Muscle layer of duodenum (tissue), 2 donors: Measurements from ENCODE around the gene KLHL14.
"Not testable (repeated sequence)": the region's sequence is repeated elsewhere in the genome, so short reads cannot be mapped to it uniquely, and the experiment has no call there.

Source experiments
- H3K27ac ChIP-seq: one replicate; pipeline ENCODE4 v1.7.0; 2013; ENCODE audit warnings: mild to moderate bottlenecking, low read length
- H3K27me3 ChIP-seq: one replicate; pipeline ENCODE4 v1.7.0; 2013; ENCODE audit warnings: low read depth, mild to moderate bottlenecking, control low read depth, low read length
- H3K36me3 ChIP-seq, 2 donors: one replicate each; pipeline ENCODE4 v1.7.0; 2013; ENCODE audit warnings: low read length in 2 of 2, control low read depth in 1 of 2, mild to moderate bottlenecking in 1 of 2; ENCODE audit not compliant: insufficient read depth in 2 of 2, control insufficient read depth in 1 of 2
- H3K4me1 ChIP-seq, 2 donors: one replicate each; pipeline ENCODE4 v1.7.0; 2013; ENCODE audit warnings: low read length in 2 of 2, mild to moderate bottlenecking in 2 of 2, control low read depth in 1 of 2, moderate library complexity in 1 of 2; ENCODE audit not compliant: insufficient read depth in 2 of 2, control insufficient read depth in 1 of 2
- H3K4me3 ChIP-seq, 2 donors: one replicate each; pipeline ENCODE4 v1.7.0; 2013; ENCODE audit warnings: low read length in 2 of 2, low read depth in 1 of 2, mild to moderate bottlenecking in 1 of 2
- H3K9me3 ChIP-seq, 2 donors: one replicate each; pipeline ENCODE4 v1.7.0; 2013; ENCODE audit warnings: low read length in 2 of 2, control low read depth in 1 of 2, mild to moderate bottlenecking in 1 of 2; ENCODE audit not compliant: control insufficient read depth in 1 of 2
- donor health status: healthy.

Gene KLHL14

GRCh38 chr18:32677578-32677977 lies 95.2 kb downstream of the KLHL14 start:
- no peak overlapping the region for H3K27ac ChIP-seq
- H3K4me1 ChIP-seq: no peaks in the 10 kb centered on the region
- H3K9me3 ChIP-seq: no peaks in the 10 kb centered on the region
- H3K4me3 ChIP-seq: no peak overlapping the region
- H3K27me3 ChIP-seq: no peaks in the 10 kb centered on the region
- H3K36me3 ChIP-seq: no peaks in the 10 kb centered on the region

GRCh38 chr18:32674491-32674890 lies 98.3 kb downstream of the KLHL14 start:
- no peaks in the 10 kb centered on the region for H3K4me1 ChIP-seq
- H3K27me3 ChIP-seq: no peaks in the 10 kb centered on the region
- no peaks in the 10 kb centered on the region for H3K36me3 ChIP-seq
- no peaks in the 10 kb centered on the region for H3K9me3 ChIP-seq
- H3K4me3 ChIP-seq: no peak overlapping the region
- H3K27ac ChIP-seq: no peak overlapping the region

- no peak overlapping the region for H3K27ac ChIP-seq
- H3K27me3 ChIP-seq: no peaks in the 10 kb centered on the region
- no peaks in the 10 kb centered on the region for H3K9me3 ChIP-seq
- H3K36me3 ChIP-seq: no peaks in the 10 kb centered on the region
- H3K4me1 ChIP-seq: no peaks in the 10 kb centered on the region
- no peak overlapping the region for H3K4me3 ChIP-seq
Observed at GRCh38 chr18:32672398-32672797, 100.4 kb downstream of the KLHL14 start.

GRCh38 chr18:32670727-32671126 lies 102.1 kb downstream of the KLHL14 start:
- Histone ChIP-seq H3K9me3 (no peaks in the 10 kb centered on the region), H3K36me3 (no peaks in the 10 kb centered on the region), H3K27me3 (no peaks in the 10 kb centered on the region), H3K27ac (no peak overlapping the region), H3K4me3 (no peak overlapping the region), H3K4me1 (no peaks in the 10 kb centered on the region)

DNA sequence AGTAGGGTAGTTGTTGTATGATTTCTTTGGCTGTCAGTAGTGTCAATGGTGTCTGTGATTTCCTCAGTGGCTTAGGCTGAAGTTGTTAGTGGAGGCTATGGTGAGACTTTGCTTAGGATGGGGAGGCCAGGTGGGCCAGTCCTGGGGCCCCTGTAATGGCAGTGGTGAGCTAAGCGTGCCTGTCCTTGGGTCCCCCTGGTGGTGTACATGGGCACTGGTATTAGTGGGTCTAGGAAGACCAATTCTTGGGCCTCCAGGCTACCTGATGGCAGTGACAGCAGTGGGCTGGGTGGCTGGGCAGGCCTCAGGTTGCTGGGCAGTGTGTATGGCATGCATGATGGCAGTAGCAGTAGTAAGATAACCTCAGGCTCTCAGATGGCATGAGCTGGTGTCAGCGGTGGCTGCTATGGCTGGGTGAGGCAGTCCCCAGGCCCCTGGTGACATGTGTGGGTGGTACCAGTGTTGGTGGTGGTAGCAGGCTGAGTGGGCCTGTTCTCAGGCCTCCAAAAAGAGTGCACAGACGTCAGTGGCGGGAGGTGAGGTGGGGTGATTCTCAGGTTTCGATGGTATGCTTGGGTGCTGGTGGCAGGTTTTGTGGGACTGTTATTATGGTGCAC lies 103.2 kb downstream of the KLHL14 start:
- Histone ChIP-seq H3K36me3 (no peaks in the 10 kb centered on the region), H3K9me3 (no peaks in the 10 kb centered on the region), H3K27me3 (no peaks in the 10 kb centered on the region), H3K27ac (no peak overlapping the region), H3K4me3 (no peak overlapping the region), H3K4me1 (no peaks in the 10 kb centered on the region)

DNA sequence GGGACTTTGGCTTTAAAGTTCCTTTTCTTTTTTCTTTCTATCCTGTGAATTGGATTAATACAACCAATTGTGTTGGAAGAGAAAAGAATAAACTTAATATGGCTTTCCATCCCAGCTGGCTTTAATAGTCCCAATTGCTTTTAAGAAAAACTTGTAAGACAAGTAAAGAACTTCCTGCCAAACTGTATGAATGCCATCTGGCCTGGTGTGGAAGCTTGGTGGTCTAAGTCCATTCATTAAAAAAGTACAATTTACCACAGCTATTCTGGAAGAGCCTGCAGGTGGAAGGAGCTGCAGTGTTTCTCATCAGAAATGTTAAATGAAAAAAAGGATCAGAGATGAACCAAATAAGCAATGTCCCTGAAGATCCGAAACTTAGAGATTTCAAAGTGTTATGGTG lies 103.9 kb downstream of the KLHL14 start:
- no peaks in the 10 kb centered on the region for H3K4me1 ChIP-seq
- H3K27ac ChIP-seq: no peak overlapping the region
- H3K9me3 ChIP-seq: no peaks in the 10 kb centered on the region
- no peaks in the 10 kb centered on the region for H3K36me3 ChIP-seq
- H3K27me3 ChIP-seq: no peaks in the 10 kb centered on the region
- no peak overlapping the region for H3K4me3 ChIP-seq

DNA sequence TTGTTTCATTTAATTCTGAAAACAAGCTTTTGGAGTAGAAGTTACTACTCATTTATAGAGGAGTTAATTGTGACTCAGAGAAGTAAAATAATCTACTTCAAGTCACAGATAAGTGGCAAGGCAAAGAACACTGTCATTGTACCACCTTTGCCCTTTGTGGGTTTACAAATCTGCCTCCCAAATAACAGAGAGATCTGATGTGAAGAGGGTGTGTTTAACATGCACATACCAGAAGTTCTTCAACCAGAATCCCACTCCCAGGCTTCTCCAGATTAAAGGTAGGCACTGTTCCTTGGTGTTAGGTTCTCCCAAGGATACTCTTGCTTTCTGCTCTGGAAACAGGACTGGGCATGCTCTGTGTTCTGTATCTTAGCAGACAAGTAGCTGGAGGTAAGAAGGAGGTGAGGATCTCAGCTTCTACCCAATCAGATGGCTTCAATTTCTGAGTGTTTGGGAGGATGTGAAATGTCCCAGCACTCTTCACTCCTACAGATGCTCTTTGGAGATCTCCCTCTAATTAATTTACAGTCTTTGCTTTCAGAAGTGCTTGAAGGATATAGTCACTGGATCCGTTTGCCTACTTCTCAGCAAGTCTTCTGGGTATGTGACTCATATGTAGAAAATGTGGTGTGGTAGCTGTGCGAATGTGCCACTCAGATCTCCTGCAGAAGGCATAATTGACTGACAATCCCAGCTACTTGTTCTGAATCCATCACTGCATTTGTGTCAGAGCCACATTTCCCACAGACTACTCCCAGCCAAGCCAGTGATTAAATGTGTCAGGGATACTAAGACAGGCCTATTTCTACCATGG lies 111.1 kb downstream of the KLHL14 start:
- Histone ChIP-seq H3K27ac (no peak overlapping the region), H3K36me3 (no peaks in the 10 kb centered on the region), H3K4me3 (no peak overlapping the region), H3K9me3 (peaks cover 0 to 2% of the 10 kb centered on the region in 2 donors), H3K27me3 (no peaks in the 10 kb centered on the region), H3K4me1 (no peaks in the 10 kb centered on the region)

GRCh38 chr18:32654507-32654906 lies 118.3 kb downstream of the KLHL14 start:
- H3K27me3 ChIP-seq, H3K36me3 ChIP-seq, H3K27ac ChIP-seq, H3K9me3 ChIP-seq, H3K4me1 ChIP-seq, H3K4me3 ChIP-seq: not testable (repeated sequence)

GRCh38 chr18:32637659-32638058 lies 135.2 kb downstream of the KLHL14 start:
- H3K4me3 ChIP-seq, H3K27ac ChIP-seq, H3K27me3 ChIP-seq, H3K36me3 ChIP-seq, H3K9me3 ChIP-seq, H3K4me1 ChIP-seq: not testable (repeated sequence)

DNA sequence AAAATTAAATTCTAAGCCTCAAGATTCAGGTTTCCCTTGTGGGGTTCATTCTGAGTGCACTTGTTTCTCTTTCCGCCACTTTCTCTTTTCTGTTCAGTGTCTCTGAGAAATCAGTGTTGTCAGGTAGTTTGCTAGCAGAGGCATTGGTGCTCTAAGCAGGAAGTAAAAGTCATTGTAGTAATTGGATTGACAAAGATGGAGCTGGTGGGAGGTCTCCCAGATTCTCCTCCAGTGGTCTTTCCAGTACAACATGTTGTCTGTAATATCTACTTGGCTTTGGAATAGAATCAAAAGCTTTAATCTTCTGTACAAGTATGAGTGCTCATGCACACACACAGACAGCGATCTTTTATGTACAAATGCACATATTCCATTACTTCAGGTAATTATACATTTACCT lies 135.6 kb downstream of the KLHL14 start:
- Histone ChIP-seq H3K27me3 (no peaks in the 10 kb centered on the region), H3K36me3 (no peaks in the 10 kb centered on the region), H3K4me3 (no peak overlapping the region), H3K4me1 (no peaks in the 10 kb centered on the region), H3K9me3 (no peaks in the 10 kb centered on the region), H3K27ac (no peak overlapping the region)

DNA sequence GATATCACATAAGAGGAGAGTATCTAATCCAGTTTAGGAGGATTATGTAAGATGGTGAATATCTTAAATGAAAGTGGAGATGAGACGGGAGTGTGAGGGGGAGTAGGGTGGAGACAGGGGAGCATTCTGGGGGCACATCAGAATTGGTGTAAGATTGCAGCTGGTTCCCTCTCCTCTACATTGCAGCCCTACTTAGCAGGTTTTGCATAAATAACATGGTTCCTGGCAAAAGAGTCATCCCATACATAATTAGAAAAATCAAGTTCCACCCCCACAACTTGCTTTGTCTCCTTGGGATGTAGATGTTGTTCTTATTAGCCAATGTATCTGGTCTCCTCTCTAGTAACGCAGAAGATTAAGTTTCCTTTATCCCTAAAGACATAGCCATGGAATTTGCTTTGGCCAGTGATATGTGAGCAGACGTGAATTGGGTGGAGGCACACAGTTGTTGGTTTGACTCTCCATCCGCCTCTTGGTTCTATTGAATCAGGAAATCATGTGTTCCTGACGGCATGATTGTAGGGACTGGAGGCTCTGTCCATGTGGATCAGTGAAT lies 137.9 kb downstream of the KLHL14 start:
- Histone ChIP-seq H3K27me3 (no peaks in the 10 kb centered on the region), H3K4me3 (no peak overlapping the region), H3K36me3 (no peaks in the 10 kb centered on the region), H3K4me1 (no peaks in the 10 kb centered on the region), H3K27ac (no peak overlapping the region), H3K9me3 (no peaks in the 10 kb centered on the region)
